Liver (tissue), 9 donors: ENCODE data around the gene BCAP31. TPM values are rescaled to one million over a fixed set of nuclear protein-coding genes. Genes with fewer than 3 reads are reported as not detected.
"Not testable (repeated sequence)": the region's sequence is repeated elsewhere in the genome, so short reads cannot be mapped to it uniquely, and the experiment has no call there.

Experiments
- DNase-seq: peaks from one replicate; pipeline ENCODE4 v3.0.0-alpha.2; 2017; ENCODE audit warnings: low spot score
- H3K27ac ChIP-seq, 2 donors: one replicate each; pipeline ENCODE4 v1.7.0; 2013; ENCODE audit warnings: inconsistent platforms in 2 of 2, low read length in 2 of 2, control low read depth in 1 of 2, low read depth in 1 of 2, mild to moderate bottlenecking in 1 of 2
- H3K27me3 ChIP-seq, 4 donors: one replicate each; pipeline versions ENCODE4 v1.6.1 to v1.7.0; 2013; ENCODE audit warnings: low read length in 3 of 4, inconsistent platforms in 1 of 4, mild to moderate bottlenecking in 1 of 4, moderate library complexity in 1 of 4; ENCODE audit not compliant: control insufficient read depth in 4 of 4, insufficient read depth in 4 of 4
- H3K36me3 ChIP-seq, 4 donors: one replicate each; pipeline versions ENCODE4 v1.6.1 to v1.7.0; 2013; ENCODE audit warnings: low read length in 3 of 4, mild to moderate bottlenecking in 3 of 4, low read depth in 1 of 4, moderate library complexity in 1 of 4; ENCODE audit not compliant: control insufficient read depth in 4 of 4, insufficient read depth in 3 of 4
- H3K4me1 ChIP-seq, 4 donors: one replicate each; pipeline versions ENCODE4 v1.6.1 to v1.7.0; 2013; ENCODE audit warnings: low read length in 3 of 4, mild to moderate bottlenecking in 3 of 4, moderate library complexity in 1 of 4; ENCODE audit not compliant: control insufficient read depth in 4 of 4, insufficient read depth in 4 of 4
- H3K4me3 ChIP-seq, 3 donors: one replicate each; pipeline versions ENCODE4 v1.6.1 to v1.7.0; 2013; ENCODE audit warnings: low read length in 3 of 3, control low read depth in 1 of 3, low read depth in 1 of 3, mild to moderate bottlenecking in 1 of 3
- H3K9ac ChIP-seq, 2 donors: one replicate each; pipeline ENCODE4 v1.7.0; 2013; ENCODE audit warnings: low read length in 2 of 2, mild to moderate bottlenecking in 2 of 2, moderate library complexity in 2 of 2, control low read depth in 1 of 2, low read depth in 1 of 2
- H3K9me3 ChIP-seq, 4 donors: one replicate each; pipeline versions ENCODE4 v1.6.1 to v1.7.0; 2013; ENCODE audit warnings: low read length in 3 of 4; ENCODE audit not compliant: control insufficient read depth in 4 of 4
- EGR1 ChIP-seq, 2 donors: IDR thresholded peaks; 2 replicates each; pipeline ENCODE4 v1.6.1; 2016 to 2018; ENCODE audit warnings: antibody characterized with exemption in 2 of 2, low read depth in 2 of 2
- FOXA1 ChIP-seq: IDR thresholded peaks from 2 replicates; pipeline ENCODE4 v1.6.1; 2016; ENCODE audit warnings: antibody characterized with exemption
- FOXA2 ChIP-seq: IDR thresholded peaks from 2 replicates; pipeline ENCODE4 v1.6.1; 2016; ENCODE audit warnings: antibody characterized with exemption
- GABPA ChIP-seq, 2 donors: IDR thresholded peaks in 1 of 2; conservative IDR thresholded peaks in 1 of 2; 2 replicates each; pipeline ENCODE4 v1.6.1; 2016; ENCODE audit warnings: antibody characterized with exemption in 2 of 2, mild to moderate bottlenecking in 1 of 2, moderate library complexity in 1 of 2
- HNF4A ChIP-seq, 2 donors: conservative IDR thresholded peaks; 2 replicates each; pipeline ENCODE4 v1.6.1; 2016; ENCODE audit warnings: antibody characterized with exemption in 2 of 2, mild to moderate bottlenecking in 2 of 2
- HNF4G ChIP-seq: IDR thresholded peaks from 2 replicates; pipeline ENCODE4 v1.6.1; 2016; ENCODE audit warnings: antibody characterized with exemption
- JUND ChIP-seq, 2 donors: IDR thresholded peaks; 2 replicates each; pipeline ENCODE4 v1.6.1; 2016; ENCODE audit warnings: antibody characterized with exemption in 2 of 2
- NR2F2 ChIP-seq: IDR thresholded peaks from 2 replicates; pipeline ENCODE4 v1.6.1; 2016; ENCODE audit warnings: antibody characterized with exemption
- RAD21 ChIP-seq, 2 donors: IDR thresholded peaks; 2 replicates each; pipeline ENCODE4 v1.6.1; 2016; ENCODE audit warnings: antibody characterized with exemption in 2 of 2, mild to moderate bottlenecking in 2 of 2
- RXRA ChIP-seq, 2 donors: IDR thresholded peaks; 2 replicates each; pipeline ENCODE4 v1.6.1; 2017 to 2018; ENCODE audit warnings: antibody characterized with exemption in 2 of 2, mild to moderate bottlenecking in 1 of 2
- SP1 ChIP-seq: IDR thresholded peaks from 2 replicates; pipeline ENCODE4 v1.6.1; 2018; ENCODE audit warnings: antibody characterized with exemption, mild to moderate bottlenecking
- TAF1 ChIP-seq: conservative IDR thresholded peaks from 2 replicates; pipeline ENCODE4 v1.6.1; 2016; ENCODE audit warnings: antibody characterized with exemption, mild to moderate bottlenecking
- YY1 ChIP-seq: IDR thresholded peaks from 2 replicates; pipeline ENCODE4 v1.6.1; 2016; ENCODE audit warnings: antibody characterized with exemption, mild to moderate bottlenecking
- WGBS: extraction: QIAGEN DNeasy Blood & Tissue Kit; methylation state at CpG from one replicate; pipeline ENCODE4 v1.1.7; 2013; 5-methylcytosine and 5-hydroxymethylcytosine counted together
- polyA plus RNA-seq, 2 donors: library from polyadenylated mRNA; stranded (reverse) in 1 of 2; unstranded in 1 of 2; fragments of 200-250 nt in 1 of 2; fragments of >200 nt in 1 of 2; fragmentation: Nextera tagmentation in 1 of 2; extraction: Ambion mirVana in 1 of 2; gene quantifications; one replicate each; pipeline versions ENCODE4 v1.2.1 to v1.2.3, GENCODE V29; 2013 to 2015
- total RNA-seq, 2 donors: library from RNA; depleted of rRNA; stranded (reverse); fragments of >200 nt; gene quantifications; one replicate each; pipeline ENCODE4 v1.2.3, GENCODE V29; 2014
- TF ChIP-seq, protein P1 (sequence below): IDR thresholded peaks from 2 replicates; pipeline ENCODE4 v1.6.1; 2016; ENCODE audit warnings: antibody characterized with exemption
- TF ChIP-seq, protein P2 (sequence below): fragments of 150-350 bp; IDR thresholded peaks from 2 replicates; pipeline ENCODE4 v1.5.1; 2017; ENCODE audit warnings: improper control_type of control experiment, low read depth, low read length; ENCODE audit not compliant: missing input control
- TF ChIP-seq, protein P3 (sequence below): IDR thresholded peaks from 2 replicates; pipeline ENCODE4 v1.6.1; 2016; ENCODE audit warnings: antibody characterized with exemption
- TF ChIP-seq, protein P4 (sequence below): IDR thresholded peaks from 2 replicates; pipeline ENCODE4 v1.6.1; 2016; ENCODE audit warnings: antibody characterized with exemption
- TF ChIP-seq, protein P5 (sequence below): IDR thresholded peaks from 2 replicates; pipeline ENCODE4 v1.6.1; 2016; ENCODE audit warnings: antibody characterized with exemption, mild to moderate bottlenecking
- donor health status: healthy.
- donor health status: healthy.
- donor health status: healthy.
- donor health status: healthy.
- donor health status: healthy.

Gene BCAP31
- total and polyA plus RNA-seq, 4 donors: 64.6 to 158 (median 119) TPM

DNA sequence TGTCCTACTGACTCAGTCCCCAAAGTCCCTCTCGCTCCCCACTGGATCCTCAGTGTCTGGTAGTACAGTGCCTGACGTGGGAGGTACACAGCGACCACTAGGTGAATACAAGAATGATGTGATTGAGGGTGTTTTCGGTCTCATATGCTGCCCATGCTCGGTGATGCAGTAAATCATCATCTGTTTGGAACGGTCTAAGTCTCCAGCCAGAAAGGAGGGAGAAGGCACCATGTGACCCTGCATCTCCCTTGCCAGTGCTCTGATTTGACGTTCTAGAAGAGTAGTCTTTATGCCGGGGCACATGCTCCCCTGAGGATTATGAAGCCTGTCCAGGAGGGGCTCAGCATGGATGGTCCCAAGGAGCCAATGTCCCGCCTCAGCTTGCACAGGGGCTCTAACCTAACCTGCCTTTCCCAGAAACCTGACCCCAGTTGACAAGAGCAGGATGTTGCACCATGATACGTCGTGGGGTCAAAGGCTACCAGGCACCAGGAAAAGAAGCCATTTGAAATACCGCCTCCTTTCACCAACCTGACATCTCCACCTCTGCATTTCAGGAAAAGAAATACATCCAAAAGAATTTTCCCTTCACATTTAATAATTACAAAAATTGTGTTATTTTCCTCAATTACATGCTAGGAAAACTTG, 26.1 kb upstream of the BCAP31 start:
- Histone ChIP-seq H3K4me1 (no peaks in the 10 kb centered on the region), H3K27me3 (no peaks in the 10 kb centered on the region), H3K4me3 (no peak overlapping the region), H3K36me3 (no peaks in the 10 kb centered on the region), H3K9ac (no peak overlapping the region), H3K27ac (no peak overlapping the region), H3K9me3 (no peaks in the 10 kb centered on the region)
- WGBS: 78% methylated on average over 12 of the region's 12 CpGs
- DNase-seq: no peak
- TF ChIP-seq, protein P1, sequence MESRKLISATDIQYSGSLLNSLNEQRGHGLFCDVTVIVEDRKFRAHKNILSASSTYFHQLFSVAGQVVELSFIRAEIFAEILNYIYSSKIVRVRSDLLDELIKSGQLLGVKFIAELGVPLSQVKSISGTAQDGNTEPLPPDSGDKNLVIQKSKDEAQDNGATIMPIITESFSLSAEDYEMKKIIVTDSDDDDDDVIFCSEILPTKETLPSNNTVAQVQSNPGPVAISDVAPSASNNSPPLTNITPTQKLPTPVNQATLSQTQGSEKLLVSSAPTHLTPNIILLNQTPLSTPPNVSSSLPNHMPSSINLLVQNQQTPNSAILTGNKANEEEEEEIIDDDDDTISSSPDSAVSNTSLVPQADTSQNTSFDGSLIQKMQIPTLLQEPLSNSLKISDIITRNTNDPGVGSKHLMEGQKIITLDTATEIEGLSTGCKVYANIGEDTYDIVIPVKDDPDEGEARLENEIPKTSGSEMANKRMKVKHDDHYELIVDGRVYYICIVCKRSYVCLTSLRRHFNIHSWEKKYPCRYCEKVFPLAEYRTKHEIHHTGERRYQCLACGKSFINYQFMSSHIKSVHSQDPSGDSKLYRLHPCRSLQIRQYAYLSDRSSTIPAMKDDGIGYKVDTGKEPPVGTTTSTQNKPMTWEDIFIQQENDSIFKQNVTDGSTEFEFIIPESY: no peak
- TF ChIP-seq HNF4A (conservative IDR thresholded peaks at IDR 0.05) (no peak), EGR1 (IDR thresholded peaks at IDR 0.05; ENCODE audit: low read depth in 2 of 2) (no peak), NR2F2 (no peak), FOXA2 (no peak), YY1 (no peak), JUND (IDR thresholded peaks at IDR 0.05) (no peak), FOXA1 (no peak), TAF1 (no peak), SP1 (no peak), RXRA (IDR thresholded peaks at IDR 0.05) (no peak), HNF4G (no peak), RAD21 (IDR thresholded peaks at IDR 0.05) (no peak), GABPA (IDR thresholded peaks at IDR 0.05 in 1 of 2, conservative IDR thresholded peaks at IDR 0.05 in 1 of 2) (no peak)
- TF ChIP-seq, protein P2, sequence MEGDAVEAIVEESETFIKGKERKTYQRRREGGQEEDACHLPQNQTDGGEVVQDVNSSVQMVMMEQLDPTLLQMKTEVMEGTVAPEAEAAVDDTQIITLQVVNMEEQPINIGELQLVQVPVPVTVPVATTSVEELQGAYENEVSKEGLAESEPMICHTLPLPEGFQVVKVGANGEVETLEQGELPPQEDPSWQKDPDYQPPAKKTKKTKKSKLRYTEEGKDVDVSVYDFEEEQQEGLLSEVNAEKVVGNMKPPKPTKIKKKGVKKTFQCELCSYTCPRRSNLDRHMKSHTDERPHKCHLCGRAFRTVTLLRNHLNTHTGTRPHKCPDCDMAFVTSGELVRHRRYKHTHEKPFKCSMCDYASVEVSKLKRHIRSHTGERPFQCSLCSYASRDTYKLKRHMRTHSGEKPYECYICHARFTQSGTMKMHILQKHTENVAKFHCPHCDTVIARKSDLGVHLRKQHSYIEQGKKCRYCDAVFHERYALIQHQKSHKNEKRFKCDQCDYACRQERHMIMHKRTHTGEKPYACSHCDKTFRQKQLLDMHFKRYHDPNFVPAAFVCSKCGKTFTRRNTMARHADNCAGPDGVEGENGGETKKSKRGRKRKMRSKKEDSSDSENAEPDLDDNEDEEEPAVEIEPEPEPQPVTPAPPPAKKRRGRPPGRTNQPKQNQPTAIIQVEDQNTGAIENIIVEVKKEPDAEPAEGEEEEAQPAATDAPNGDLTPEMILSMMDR: no peak
- TF ChIP-seq, protein P3, sequence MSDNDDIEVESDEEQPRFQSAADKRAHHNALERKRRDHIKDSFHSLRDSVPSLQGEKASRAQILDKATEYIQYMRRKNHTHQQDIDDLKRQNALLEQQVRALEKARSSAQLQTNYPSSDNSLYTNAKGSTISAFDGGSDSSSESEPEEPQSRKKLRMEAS: no peak
- TF ChIP-seq, protein P4, sequence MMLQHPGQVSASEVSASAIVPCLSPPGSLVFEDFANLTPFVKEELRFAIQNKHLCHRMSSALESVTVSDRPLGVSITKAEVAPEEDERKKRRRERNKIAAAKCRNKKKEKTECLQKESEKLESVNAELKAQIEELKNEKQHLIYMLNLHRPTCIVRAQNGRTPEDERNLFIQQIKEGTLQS: no peak
- TF ChIP-seq, protein P5, sequence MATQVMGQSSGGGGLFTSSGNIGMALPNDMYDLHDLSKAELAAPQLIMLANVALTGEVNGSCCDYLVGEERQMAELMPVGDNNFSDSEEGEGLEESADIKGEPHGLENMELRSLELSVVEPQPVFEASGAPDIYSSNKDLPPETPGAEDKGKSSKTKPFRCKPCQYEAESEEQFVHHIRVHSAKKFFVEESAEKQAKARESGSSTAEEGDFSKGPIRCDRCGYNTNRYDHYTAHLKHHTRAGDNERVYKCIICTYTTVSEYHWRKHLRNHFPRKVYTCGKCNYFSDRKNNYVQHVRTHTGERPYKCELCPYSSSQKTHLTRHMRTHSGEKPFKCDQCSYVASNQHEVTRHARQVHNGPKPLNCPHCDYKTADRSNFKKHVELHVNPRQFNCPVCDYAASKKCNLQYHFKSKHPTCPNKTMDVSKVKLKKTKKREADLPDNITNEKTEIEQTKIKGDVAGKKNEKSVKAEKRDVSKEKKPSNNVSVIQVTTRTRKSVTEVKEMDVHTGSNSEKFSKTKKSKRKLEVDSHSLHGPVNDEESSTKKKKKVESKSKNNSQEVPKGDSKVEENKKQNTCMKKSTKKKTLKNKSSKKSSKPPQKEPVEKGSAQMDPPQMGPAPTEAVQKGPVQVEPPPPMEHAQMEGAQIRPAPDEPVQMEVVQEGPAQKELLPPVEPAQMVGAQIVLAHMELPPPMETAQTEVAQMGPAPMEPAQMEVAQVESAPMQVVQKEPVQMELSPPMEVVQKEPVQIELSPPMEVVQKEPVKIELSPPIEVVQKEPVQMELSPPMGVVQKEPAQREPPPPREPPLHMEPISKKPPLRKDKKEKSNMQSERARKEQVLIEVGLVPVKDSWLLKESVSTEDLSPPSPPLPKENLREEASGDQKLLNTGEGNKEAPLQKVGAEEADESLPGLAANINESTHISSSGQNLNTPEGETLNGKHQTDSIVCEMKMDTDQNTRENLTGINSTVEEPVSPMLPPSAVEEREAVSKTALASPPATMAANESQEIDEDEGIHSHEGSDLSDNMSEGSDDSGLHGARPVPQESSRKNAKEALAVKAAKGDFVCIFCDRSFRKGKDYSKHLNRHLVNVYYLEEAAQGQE: no peak

DNA sequence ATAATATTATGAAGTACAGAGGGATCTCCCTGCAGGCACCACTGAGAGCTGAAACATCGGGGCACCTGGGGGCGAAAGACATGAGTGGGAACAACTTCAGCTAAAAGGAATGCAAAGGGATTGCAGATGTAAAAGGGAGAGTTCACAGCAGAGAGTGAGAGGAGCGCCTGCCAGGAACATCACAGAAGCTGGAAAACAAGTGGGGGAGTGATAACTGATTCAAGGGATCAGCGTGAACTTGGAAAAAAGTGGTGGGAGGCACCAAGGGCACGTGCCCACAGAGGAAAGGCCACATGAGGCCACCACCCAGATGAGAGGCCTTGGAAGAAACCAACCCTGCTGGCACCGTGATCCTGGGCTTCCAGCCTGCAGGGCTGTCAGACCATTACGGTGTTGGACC, 24.8 kb upstream of the BCAP31 start:
- not testable (repeated sequence) for H3K36me3 ChIP-seq, H3K4me3 ChIP-seq, H3K27ac ChIP-seq, H3K27me3 ChIP-seq, H3K9ac ChIP-seq, DNase-seq, H3K4me1 ChIP-seq, H3K9me3 ChIP-seq
- 93% methylated on average over 7 of the region's 7 CpGs for WGBS

DNA sequence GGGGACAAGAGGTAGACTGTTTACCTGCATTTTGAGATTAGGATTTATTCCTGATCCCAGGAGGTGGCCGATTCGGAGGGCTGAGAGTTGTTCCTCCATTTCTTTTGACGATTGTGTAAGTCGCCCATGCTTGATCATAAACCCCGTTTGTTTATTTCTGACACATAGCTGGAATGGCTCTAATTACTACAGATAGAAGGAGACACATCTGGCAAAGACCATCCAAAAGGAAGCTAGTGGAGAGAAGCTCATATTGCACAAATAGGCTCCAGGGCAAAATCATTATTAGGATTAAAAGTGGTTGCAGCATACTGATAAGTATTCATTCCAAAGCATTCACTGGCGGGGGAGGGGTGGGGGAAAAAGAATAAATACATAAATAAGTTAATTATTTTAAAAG, 22.8 kb upstream of the BCAP31 start:
- not testable (repeated sequence) for H3K4me3 ChIP-seq, H3K4me1 ChIP-seq, H3K36me3 ChIP-seq, H3K27me3 ChIP-seq, H3K9ac ChIP-seq, DNase-seq, H3K27ac ChIP-seq, H3K9me3 ChIP-seq
- 71% methylated on average over 6 of the region's 6 CpGs for WGBS
